Omental fat pad (tissue), 4 donors: ENCODE data around the gene SMPD3. TPM values are rescaled to one million over a fixed set of nuclear protein-coding genes. Genes with fewer than 3 reads are reported as not detected.

ENCODE experiments used
- ATAC-seq: fragments of 150-250 bp; one replicate; pipeline ENCODE4 v1.9.1; 2016; ENCODE audit warnings: mild to moderate bottlenecking, moderate library complexity; ENCODE audit not compliant: low FRiP score
- DNase-seq: peaks from one replicate; pipeline ENCODE4 v3.0.0-alpha.2; 2019; ENCODE audit warnings: low spot score
- total RNA-seq, 4 donors: library from RNA; depleted of rRNA; stranded (reverse); fragments of >200 nt; gene quantifications; one replicate each; pipeline ENCODE4 v1.1.0, GENCODE V29; 2016
- TF ChIP-seq, protein P1 (sequence below), 3 donors: fragments of 450-650 bp; IDR thresholded peaks; one replicate each; pipeline ENCODE4 v1.5.1; 2016 to 2017; ENCODE audit warnings: antibody characterized with exemption in 3 of 3, mild to moderate bottlenecking in 3 of 3, moderate library complexity in 2 of 3

Gene SMPD3
- total RNA-seq, 4 donors from 2014 or later, result 0.63 to 44.8 (median 8.1) TPM

GRCh38 chr16:68376590-68376989, 71.7 kb downstream of the SMPD3 start:
- TF ChIP-seq, protein P1, sequence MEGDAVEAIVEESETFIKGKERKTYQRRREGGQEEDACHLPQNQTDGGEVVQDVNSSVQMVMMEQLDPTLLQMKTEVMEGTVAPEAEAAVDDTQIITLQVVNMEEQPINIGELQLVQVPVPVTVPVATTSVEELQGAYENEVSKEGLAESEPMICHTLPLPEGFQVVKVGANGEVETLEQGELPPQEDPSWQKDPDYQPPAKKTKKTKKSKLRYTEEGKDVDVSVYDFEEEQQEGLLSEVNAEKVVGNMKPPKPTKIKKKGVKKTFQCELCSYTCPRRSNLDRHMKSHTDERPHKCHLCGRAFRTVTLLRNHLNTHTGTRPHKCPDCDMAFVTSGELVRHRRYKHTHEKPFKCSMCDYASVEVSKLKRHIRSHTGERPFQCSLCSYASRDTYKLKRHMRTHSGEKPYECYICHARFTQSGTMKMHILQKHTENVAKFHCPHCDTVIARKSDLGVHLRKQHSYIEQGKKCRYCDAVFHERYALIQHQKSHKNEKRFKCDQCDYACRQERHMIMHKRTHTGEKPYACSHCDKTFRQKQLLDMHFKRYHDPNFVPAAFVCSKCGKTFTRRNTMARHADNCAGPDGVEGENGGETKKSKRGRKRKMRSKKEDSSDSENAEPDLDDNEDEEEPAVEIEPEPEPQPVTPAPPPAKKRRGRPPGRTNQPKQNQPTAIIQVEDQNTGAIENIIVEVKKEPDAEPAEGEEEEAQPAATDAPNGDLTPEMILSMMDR (IDR thresholded peaks at IDR 0.05), result no peak
- ATAC-seq, result no peak
- DNase-seq, result no peak

DNA sequence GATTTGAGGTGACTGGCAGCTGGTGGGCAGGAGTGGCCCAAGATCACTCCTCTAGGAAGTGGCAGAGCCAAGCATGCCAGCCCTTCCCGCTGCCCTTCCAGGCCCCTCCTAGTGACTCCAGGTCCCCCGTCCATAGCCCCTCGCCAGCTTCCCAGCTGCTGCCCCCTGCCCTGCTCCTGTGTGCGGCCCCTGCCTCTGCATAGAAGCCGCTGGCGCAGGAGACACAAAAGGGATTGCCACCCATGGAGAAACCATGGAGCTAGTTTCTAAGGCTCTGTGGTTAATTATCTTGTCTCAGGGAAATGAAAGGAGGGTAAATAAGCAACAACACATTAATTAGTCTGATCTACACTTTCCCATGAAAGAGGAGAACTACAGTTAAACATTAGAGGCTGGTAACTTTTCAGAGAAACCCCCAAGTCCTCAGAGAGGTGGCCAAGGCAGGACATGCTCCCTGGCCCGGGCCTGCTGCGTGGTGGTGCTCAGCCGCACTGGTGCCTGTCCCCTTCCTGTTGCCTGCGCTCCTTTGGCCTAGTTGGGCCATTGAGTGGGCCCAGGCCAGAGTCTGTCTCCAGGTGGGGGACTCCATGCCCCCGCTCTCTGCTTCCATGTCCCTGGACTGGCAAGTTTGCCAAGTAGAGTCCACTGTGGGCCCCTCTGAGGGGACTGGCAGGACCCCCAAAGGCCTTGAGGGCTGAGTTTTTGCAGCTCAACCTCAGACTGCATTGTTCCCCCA, 72.3 kb downstream of the SMPD3 start:
- ATAC-seq, result no peak
- DNase-seq, result no peak
- TF ChIP-seq, protein P1 (IDR thresholded peaks at IDR 0.05), result no peak

DNA sequence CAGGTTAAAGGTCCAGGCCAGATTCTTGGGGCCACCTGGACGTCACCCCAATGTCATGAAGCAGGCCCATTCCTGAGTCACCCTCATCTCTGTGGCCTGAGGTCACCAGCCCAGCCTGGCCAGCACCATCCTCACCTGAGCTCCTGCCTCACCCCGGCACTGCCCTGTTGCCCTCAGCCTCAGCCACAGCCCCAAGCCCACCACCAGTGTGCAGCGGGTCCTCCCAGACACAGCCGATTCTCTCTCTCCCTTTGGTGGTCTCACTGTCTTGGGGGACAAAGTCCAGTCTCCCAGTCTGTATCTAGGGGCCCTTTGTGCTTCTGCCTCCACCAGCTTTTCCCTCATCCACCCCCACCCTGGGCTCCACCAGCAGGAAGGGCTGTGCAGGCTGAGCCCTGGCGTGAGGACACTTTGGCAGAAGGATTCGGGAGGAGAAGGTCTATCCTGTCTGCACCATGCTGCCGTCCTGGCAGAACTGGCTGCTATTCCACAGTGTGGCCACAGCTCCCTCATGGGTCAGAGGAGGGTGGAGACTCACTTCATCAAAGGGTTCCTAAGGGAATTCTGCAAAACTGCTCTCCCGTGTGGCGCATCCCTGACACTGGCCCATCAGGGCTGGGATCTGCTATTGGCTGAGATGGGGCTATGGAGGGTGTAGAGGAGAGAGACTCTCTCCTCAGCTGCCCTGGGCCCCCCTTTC, 73.2 kb downstream of the SMPD3 start:
- DNase-seq, result no peak
- TF ChIP-seq, protein P1 (IDR thresholded peaks at IDR 0.05), result no peak
- ATAC-seq, result no peak

- TF ChIP-seq, protein P1 (IDR thresholded peaks at IDR 0.05), result no peak
- no peak for DNase-seq
- no peak for ATAC-seq
These were observed 74.0 kb downstream of the SMPD3 start for GRCh38 chr16:68374246-68374805.

- TF ChIP-seq, protein P1 (IDR thresholded peaks at IDR 0.05), result no peak
- DNase-seq (no peak), ATAC-seq (no peak)
These were observed 74.6 kb downstream of the SMPD3 start for GRCh38 chr16:68373528-68374245.

DNA sequence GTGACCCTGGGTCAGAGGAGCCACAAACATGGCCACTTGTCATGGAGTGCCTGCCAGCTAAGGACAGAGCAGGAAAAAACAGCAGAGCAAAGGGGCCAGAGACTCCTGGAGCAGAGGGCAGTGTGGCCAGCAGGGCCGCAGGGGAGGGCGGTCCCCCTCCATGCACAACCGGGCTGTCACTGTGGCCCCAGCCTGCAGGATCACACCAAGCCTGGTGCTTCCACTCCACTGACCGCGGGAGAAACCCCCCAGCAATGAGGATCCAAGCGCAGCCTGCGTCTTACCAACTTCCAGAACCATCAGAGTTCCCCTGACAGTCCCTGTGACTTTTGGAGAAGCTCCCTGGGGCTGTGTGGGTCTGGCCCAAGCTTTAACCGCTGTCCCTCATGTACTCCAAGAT, 75.5 kb downstream of the SMPD3 start:
- DNase-seq, result no peak
- no peak for ATAC-seq
- TF ChIP-seq, protein P1 (IDR thresholded peaks at IDR 0.05), result no peak
